HepG2 (cell line): ENCODE measurements around the gene RSPH4A.

Experiments
- ELK4 ChIP-seq: sonication (generic); formaldehyde crosslinking; IDR thresholded peaks from 2 replicates; pipeline ENCODE4 v1.9.0; 2021; ENCODE audit warnings: missing genetic modification reagents, borderline replicate concordance
- JARID2 ChIP-seq: sonication (generic); formaldehyde crosslinking; IDR thresholded peaks from 2 replicates; pipeline ENCODE4 v1.8.1; 2023; ENCODE audit warnings: missing genetic modification reagents, inconsistent platforms; ENCODE audit not compliant: insufficient replicate concordance
- MAX ChIP-seq: IDR thresholded peaks from 2 replicates; pipeline ENCODE4 v1.6.1; 2012; ENCODE audit warnings: inconsistent platforms
- NCOA5 ChIP-seq: sonication (generic); formaldehyde crosslinking; IDR thresholded peaks from 2 replicates; pipeline ENCODE4 v1.4.0; 2020; ENCODE audit warnings: missing genetic modification reagents
- SNRNP70 ChIP-seq: fragments of 200-400 bp; formaldehyde crosslinking; IDR thresholded peaks from 2 replicates; pipeline ENCODE4 v1.6.1; 2017; ENCODE audit warnings: mild to moderate bottlenecking, low read depth, low read length, moderate library complexity
- SP1 ChIP-seq, 2 experiments: fragments of 450-650 bp in 1 of 2; sonication (generic) in 1 of 2; formaldehyde crosslinking in 1 of 2; IDR thresholded peaks; 2 replicates each; pipeline versions ENCODE4 v1.4.0 to v1.6.1; 2016 to 2020; ENCODE audit warnings: missing genetic modification reagents in 1 of 2
- TCF7 ChIP-seq: sonication (generic); IDR thresholded peaks from 2 replicates; pipeline ENCODE4 v1.6.1; 2016; ENCODE audit warnings: antibody characterized with exemption, low read depth
- ZBTB44 ChIP-seq: sonication (generic); formaldehyde crosslinking; IDR thresholded peaks from 2 replicates; pipeline ENCODE4 v1.4.0; 2020; ENCODE audit warnings: missing genetic modification reagents

GRCh38 chr6:116577486-116577885 is 38.8 kb upstream of the RSPH4A start:
- TF ChIP-seq NCOA5 (CRISPR knock-in tag) (no peak), JARID2 (CRISPR knock-in tag) (no peak), SP1 (IDR thresholded peaks at IDR 0.05) (no peak), SP1 (CRISPR knock-in tag; IDR thresholded peaks at IDR 0.05) (no peak), TCF7 (no peak), ELK4 (CRISPR knock-in tag) (no peak), MAX (no peak), ZBTB44 (CRISPR knock-in tag) (no peak), SNRNP70 (no peak)
